Activated T-helper 1 cell treated with anti-CD3 and anti-CD28 coated beads, Interleukin-12 subunit alpha, Interleukin-12 subunit beta, Interleukin-2, Interleukin-4 antibody, amounts not matched to agents 30 ng/mL and 10 ng/mL and 1 ng/mL, durations not matched to agents 14 hours and 24 hours and 36 hours (primary cell): Measurements from ENCODE around the gene CORO2A. TPM values are rescaled to one million over a fixed set of nuclear protein-coding genes. Genes with fewer than 3 reads are reported as not detected.
A peak's percentile ranks its signal among the peaks of the same experiment; 100 is the strongest.

Source experiments
- DNase-seq: peaks from one replicate; pipeline ENCODE4 v3.0.0; 2021; ENCODE audit warnings: low spot score
- H3K27ac Mint-ChIP-seq: one replicate; pipeline ENCODE4 v1.8.0; 2021; ENCODE audit warnings: mild to moderate bottlenecking, mixed read lengths
- H3K27me3 Mint-ChIP-seq: one replicate; pipeline ENCODE4 v1.8.0; 2022; ENCODE audit warnings: mild to moderate bottlenecking, moderate library complexity, mixed read lengths; ENCODE audit not compliant: insufficient read depth
- H3K36me3 Mint-ChIP-seq: one replicate; pipeline ENCODE4 v1.8.0; 2021; ENCODE audit warnings: low read depth, mixed read lengths
- H3K4me1 Mint-ChIP-seq: one replicate; pipeline ENCODE4 v1.8.0; 2021; ENCODE audit warnings: low read depth, mixed read lengths
- H3K4me3 Mint-ChIP-seq: one replicate; pipeline ENCODE4 v1.8.0; 2021; ENCODE audit warnings: mild to moderate bottlenecking, moderate library complexity, mixed read lengths
- H3K9me3 Mint-ChIP-seq: one replicate; pipeline ENCODE4 v1.8.0; 2021; ENCODE audit warnings: mixed read lengths
- intact Hi-C: fragments of 100-400 bp; cut with micrococcal nuclease; formaldehyde crosslinking; loops from one replicate; pipeline ENCODE4 v1.15.1; 2024
- total RNA-seq: library from RNA; stranded (reverse); gene quantifications from 2 replicates; pipeline ENCODE4 v1.2.3, GENCODE V29; 2022

Gene CORO2A, protein sequence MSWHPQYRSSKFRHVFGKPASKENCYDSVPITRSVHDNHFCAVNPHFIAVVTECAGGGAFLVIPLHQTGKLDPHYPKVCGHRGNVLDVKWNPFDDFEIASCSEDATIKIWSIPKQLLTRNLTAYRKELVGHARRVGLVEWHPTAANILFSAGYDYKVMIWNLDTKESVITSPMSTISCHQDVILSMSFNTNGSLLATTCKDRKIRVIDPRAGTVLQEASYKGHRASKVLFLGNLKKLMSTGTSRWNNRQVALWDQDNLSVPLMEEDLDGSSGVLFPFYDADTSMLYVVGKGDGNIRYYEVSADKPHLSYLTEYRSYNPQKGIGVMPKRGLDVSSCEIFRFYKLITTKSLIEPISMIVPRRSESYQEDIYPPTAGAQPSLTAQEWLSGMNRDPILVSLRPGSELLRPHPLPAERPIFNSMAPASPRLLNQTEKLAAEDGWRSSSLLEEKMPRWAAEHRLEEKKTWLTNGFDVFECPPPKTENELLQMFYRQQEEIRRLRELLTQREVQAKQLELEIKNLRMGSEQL
- 1.3 TPM in 2 replicates for total RNA-seq

DNA sequence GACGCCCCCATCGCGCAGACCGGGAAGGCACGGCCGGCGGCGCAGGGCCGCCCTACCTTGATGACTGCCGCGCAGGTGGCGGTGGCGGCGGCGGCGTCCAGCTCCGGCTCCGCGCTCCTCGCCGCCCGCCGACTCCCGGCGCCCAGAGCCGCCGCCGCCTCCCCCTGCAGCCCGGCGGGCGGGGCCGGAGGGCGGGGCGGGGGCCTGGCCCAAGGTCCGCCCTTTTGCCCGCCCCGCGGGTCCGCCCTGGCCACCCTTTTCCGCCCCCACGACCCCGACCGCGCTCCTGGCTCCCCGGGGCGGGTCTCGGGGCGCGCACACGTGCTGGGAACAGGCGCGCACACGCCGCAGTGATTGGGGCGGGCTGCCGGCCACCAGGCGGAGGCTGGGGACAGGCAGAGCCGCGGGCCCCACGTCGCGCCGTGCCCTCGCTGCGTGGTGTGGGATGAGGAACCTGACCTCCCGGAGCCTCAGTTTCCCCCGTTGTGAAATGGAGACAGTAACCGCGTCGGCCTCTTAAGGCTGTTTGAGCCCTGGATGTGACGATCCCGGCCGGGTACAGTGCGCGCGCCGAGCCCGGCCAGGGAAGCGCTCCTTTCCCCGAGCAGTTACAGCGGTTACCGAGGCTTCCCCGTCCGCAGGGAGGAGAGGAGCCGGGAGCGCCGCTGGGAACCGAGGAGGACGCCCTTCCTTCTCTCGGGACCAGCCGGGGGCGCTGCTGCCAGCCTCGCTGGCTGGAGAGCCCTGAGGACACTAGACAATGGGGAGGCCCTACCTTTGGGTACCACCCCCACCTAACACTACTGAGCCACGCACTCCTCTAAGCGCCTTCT lies at the start of gene CORO2A:
TSS of gene CORO2A (minus strand) at position 135 of the 833 bp plus-strand sequence. CDS start 34,977 bp downstream, outside the sequence.
- Mint-ChIP-seq H3K4me1 (peaks cover 16% of the 10 kb centered on the region), H3K27ac (peak within 1 kb of the TSS; percentile 6), H3K9me3 (no peaks in the 10 kb centered on the region), H3K27me3 (peaks cover 14% of the 10 kb centered on the region), H3K4me3 (peak within 1 kb of the TSS; percentile 86), H3K36me3 (no peaks in the 10 kb centered on the region)
- peak; percentile 66 for DNase-seq
- intact Hi-C loops, result loop anchor here (1.0 kb wide), 1 partner anchor 63 kb away; the partner anchor contains the start of gene TBC1D2

DNA sequence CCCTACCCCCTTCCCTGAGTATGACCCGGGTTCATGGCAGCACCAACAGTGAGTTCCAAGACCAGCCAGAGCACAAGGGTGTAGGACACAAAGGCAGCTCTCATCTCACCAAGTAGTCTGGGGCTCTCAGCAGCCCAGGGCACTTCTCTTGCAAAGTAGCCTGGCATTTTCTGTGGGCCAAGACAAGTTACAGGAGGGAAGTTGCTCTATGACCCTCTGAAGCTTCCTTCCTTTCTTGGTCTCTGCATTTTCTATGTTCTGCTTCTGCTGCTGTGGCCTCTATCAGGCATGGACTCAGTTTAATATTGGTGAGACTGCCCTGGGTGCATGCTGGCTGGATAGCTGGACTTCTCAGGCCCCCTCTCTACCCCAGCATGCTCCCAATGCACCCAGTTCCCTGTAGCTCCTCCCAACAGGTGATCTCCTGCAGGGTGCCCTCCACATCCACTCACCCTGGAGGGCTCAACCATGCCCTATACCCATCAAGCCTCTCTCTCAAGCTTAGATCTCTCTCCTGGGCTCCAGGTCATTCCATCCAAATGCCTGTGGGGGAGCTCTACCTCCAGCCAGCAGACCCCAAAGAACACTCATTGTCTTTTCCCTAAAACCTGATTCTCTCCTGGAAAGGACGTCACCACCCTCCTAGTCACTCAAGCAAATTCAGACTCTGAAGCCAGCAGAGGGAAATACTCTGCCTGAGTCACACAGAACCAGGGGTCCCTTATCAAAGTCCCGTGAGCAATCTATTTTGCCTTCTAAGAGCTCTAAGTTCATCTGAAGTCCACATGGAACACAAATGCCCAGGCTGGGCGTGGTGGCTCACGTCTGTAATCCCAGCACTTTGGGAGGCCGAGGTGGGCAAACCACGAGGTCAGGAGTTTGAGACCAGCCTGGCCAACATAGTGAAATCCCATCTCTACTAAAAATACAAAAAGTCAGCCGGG lies 49.2 kb upstream of the CORO2A start:
- intact Hi-C loops, result no loop called here
- H3K27ac Mint-ChIP-seq, result no peak overlapping the region
- H3K4me3 Mint-ChIP-seq, result no peak overlapping the region
- H3K27me3 Mint-ChIP-seq, result no peaks in the 10 kb centered on the region
- no peaks in the 10 kb centered on the region for H3K9me3 Mint-ChIP-seq
- DNase-seq, result no peak
- H3K36me3 Mint-ChIP-seq, result peaks cover 2% of the 10 kb centered on the region
- no peaks in the 10 kb centered on the region for H3K4me1 Mint-ChIP-seq

DNA sequence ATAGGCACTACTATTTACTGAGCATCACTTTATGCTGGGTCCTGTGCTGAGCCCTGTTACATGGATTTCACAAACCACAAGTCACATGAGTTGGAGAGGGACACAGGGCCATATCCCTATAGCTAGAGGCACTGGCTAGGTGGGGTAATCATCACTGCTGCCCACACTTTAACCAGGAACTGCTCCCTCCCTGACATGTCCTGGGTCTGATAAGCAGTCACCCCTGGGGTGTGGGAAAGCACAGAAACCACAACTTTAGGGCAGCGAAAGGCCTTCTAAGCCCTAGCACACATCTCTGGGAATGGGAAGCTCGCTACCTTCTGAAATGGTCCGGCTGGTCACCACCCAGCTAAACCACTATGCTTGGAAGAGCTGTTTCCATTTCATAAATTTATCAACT lies 48.0 kb upstream of the CORO2A start:
- intact Hi-C loops, result no loop called here
- H3K36me3 Mint-ChIP-seq, result peaks cover 2% of the 10 kb centered on the region
- no peak overlapping the region for H3K4me3 Mint-ChIP-seq
- H3K9me3 Mint-ChIP-seq, result no peaks in the 10 kb centered on the region
- no peaks in the 10 kb centered on the region for H3K4me1 Mint-ChIP-seq
- H3K27me3 Mint-ChIP-seq, result no peaks in the 10 kb centered on the region
- DNase-seq, result no peak
- no peak overlapping the region for H3K27ac Mint-ChIP-seq

DNA sequence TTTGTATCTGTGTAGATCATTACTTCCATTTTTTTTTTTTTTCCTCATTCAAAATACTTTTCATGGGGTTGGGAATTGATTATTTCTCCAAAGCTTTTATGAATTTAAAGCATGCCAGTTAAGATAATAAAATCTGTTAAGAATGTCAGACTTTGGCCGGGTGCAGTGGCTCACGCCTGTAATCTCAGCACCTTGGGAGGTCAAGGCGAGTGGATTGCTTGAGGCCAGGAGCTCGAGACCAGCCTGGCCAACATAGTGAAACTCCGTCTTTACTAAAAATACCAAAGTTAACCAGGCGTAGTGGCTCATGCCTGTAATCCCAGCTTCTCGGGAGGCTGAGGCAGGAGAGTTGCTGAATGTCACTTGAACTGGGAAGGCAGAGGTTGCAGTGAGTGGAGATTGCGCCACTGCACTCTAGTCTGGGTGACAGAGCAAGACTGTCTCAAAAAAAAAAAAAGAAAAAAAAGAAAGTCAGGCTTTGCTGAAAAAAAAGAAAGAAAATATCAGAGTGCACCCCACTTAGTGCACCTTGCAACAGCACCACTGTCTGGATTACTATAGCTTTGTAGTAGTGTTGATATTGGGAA lies 44.6 kb upstream of the CORO2A start:
- H3K27ac Mint-ChIP-seq, result no peak overlapping the region
- DNase-seq, result no peak
- H3K36me3 Mint-ChIP-seq, result peaks cover 2% of the 10 kb centered on the region
- H3K4me3 Mint-ChIP-seq, result no peak overlapping the region
- no peaks in the 10 kb centered on the region for H3K4me1 Mint-ChIP-seq
- H3K27me3 Mint-ChIP-seq, result no peaks in the 10 kb centered on the region
- no peaks in the 10 kb centered on the region for H3K9me3 Mint-ChIP-seq
- intact Hi-C loops, result no loop called here

DNA sequence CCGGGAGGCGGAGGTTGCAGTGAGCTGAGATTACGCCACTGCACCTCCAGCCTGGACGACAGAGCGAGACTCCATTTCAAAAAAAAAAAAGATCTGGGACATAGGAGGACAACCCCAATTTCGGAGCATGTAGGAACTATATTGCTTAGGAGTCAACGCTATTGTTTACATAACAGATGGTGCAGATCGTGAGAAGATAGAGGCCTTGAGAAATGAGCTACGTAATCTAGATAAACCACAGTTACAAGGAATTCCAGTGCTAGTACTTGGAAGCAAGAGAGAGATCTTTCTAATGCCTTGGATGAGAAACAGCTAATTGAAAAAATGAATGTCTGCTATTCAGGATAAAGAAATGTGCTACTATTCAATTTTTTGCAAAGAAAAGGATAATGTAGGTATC lies 42.7 kb upstream of the CORO2A start:
- H3K9me3 Mint-ChIP-seq, result no peaks in the 10 kb centered on the region
- H3K4me1 Mint-ChIP-seq, result no peaks in the 10 kb centered on the region
- H3K36me3 Mint-ChIP-seq, result peaks cover 10% of the 10 kb centered on the region
- no peak overlapping the region for H3K4me3 Mint-ChIP-seq
- intact Hi-C loops, result no loop called here
- DNase-seq, result no peak
- H3K27me3 Mint-ChIP-seq, result no peaks in the 10 kb centered on the region
- H3K27ac Mint-ChIP-seq, result no peak overlapping the region

DNA sequence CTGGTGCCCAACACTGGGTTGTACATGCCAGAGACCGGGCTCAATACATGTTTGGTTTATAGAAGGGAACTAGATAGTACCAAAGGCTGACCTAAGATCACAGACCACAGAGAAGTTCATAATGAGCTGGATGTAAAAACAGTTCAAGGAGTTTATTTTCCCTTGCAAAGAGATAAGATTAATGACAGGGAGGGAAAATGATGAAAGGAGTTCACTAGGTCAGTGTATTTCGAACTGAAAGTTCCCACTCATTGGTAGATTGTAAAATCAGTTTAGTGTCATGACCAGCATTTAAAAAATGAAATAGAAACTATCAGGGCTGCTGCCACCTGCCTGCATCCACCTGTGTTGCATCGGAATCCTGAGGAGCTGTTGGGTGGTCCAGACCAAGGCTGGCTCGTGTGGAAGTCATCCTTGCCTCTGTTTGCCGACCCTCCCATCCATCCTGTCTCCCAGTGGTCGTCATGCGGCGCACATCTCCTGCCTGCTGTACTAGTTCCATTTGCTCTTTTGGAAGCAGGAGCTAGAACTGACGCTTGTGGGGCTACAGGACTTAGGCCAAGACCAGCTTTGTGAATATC lies 41.9 kb upstream of the CORO2A start:
- intact Hi-C loops, result no loop called here
- H3K36me3 Mint-ChIP-seq, result peaks cover 8% of the 10 kb centered on the region
- H3K4me1 Mint-ChIP-seq, result no peaks in the 10 kb centered on the region
- no peak overlapping the region for H3K27ac Mint-ChIP-seq
- no peaks in the 10 kb centered on the region for H3K27me3 Mint-ChIP-seq
- DNase-seq, result no peak
- H3K9me3 Mint-ChIP-seq, result no peaks in the 10 kb centered on the region
- no peak overlapping the region for H3K4me3 Mint-ChIP-seq

DNA sequence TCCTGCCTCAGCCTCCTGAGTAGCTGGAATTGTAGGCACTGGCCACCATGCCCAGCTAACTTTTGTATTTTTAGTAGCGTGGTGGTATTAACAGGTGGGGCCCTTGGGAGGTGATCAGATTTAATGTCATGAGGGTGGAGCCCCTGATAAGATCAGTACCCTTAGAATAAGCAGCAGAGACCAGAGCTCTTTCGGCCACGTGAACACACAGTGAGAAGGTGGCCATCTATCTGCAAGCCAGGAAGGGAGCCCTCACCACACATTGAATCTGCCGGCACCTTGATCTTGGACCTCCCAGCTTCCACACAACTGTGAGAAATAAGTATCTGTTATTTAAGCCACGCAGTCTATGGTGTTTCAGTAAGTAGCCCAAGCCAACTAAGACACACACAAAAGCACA lies 40.5 kb upstream of the CORO2A start:
- no peak overlapping the region for H3K27ac Mint-ChIP-seq
- intact Hi-C loops, result no loop called here
- H3K27me3 Mint-ChIP-seq, result no peaks in the 10 kb centered on the region
- no peak for DNase-seq
- H3K9me3 Mint-ChIP-seq, result no peaks in the 10 kb centered on the region
- H3K36me3 Mint-ChIP-seq, result peaks cover 8% of the 10 kb centered on the region
- H3K4me3 Mint-ChIP-seq, result no peak overlapping the region
- no peaks in the 10 kb centered on the region for H3K4me1 Mint-ChIP-seq

DNA sequence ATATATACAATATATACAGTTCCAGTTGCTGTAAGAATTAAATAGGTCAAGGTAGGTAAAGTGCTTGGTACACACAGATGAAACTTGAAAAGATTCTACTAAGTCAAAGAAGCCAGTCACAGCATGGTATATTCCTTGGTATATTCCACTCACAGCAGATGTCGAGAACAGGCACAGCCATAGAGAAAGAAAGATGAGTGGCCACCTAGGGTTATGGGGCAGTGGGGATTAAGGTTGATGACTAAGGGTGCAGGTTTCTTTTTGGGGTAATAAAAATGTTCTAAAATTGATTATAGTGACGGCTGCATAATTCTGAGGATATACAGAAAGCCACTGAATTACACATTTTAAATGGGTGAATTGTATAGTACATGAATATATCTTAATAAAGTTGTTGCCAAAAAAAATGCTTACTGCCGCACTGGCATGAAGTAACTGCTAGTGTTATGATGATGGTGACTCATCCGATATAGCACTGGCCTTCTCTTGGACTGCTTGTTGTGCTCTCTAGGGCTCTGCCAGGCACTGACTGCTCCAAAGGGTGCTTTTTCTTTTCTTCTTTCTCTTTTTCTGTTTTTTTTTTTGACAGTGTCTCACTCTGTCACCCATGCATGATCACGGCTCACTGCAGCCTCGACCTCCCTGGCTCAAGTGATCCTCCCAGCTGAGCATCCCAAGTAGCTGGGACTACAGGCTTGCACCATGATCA lies 39.5 kb upstream of the CORO2A start:
- Mint-ChIP-seq H3K9me3 (no peaks in the 10 kb centered on the region), H3K4me3 (no peak overlapping the region), H3K27me3 (no peaks in the 10 kb centered on the region), H3K36me3 (peaks cover 8% of the 10 kb centered on the region), H3K27ac (no peak overlapping the region), H3K4me1 (no peaks in the 10 kb centered on the region)
- no peak for DNase-seq
- intact Hi-C loops, result no loop called here

DNA sequence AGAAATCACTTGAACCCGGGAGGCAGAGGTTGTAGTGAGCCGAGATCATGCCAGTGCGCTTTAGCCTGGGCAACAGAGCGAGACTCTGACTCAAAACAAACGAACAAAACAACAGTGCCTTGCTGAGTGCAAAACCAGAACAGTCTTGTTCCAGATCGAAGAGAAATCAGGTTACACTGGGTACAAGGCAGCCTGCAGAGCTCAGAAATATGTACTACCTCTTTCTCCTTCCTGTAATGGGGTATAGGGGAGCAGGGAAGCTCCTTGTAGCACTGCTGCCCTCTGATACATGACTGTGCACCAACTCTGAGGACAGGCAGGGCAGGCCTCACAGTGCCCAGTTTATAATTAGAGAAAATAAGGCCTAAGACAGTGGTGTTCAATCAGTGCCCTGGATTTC lies 38.4 kb upstream of the CORO2A start:
- H3K27me3 Mint-ChIP-seq, result no peaks in the 10 kb centered on the region
- H3K36me3 Mint-ChIP-seq, result peaks cover 8% of the 10 kb centered on the region
- H3K4me1 Mint-ChIP-seq, result no peaks in the 10 kb centered on the region

DNA sequence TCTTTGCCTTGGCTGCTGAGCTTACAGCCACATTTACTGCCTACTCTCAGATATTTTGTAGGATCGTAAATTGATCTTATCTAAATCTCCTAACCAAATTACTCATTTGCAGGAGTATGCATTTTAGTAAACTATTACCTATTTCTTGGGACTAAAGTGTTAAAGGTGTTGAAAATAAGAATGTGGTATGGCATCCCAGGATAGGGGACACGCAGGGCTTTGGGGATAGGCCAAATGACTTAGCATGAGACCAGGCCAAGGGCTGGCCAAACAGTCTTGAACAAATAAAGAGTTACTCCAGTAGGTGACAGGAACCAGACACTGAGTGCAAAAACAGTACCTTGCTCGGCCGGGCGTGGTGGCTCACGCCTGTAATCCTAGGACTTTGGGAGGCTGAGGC lies 37.9 kb upstream of the CORO2A start:
- no peak overlapping the region for H3K27ac Mint-ChIP-seq
- H3K4me3 Mint-ChIP-seq, result no peak overlapping the region

More for the DNA sequence above, 38.4 kb upstream of the CORO2A start:
- H3K27ac Mint-ChIP-seq, result no peak overlapping the region
- no peak for DNase-seq
- no peaks in the 10 kb centered on the region for H3K9me3 Mint-ChIP-seq
- no peak overlapping the region for H3K4me3 Mint-ChIP-seq
- intact Hi-C loops, result no loop called here

DNA sequence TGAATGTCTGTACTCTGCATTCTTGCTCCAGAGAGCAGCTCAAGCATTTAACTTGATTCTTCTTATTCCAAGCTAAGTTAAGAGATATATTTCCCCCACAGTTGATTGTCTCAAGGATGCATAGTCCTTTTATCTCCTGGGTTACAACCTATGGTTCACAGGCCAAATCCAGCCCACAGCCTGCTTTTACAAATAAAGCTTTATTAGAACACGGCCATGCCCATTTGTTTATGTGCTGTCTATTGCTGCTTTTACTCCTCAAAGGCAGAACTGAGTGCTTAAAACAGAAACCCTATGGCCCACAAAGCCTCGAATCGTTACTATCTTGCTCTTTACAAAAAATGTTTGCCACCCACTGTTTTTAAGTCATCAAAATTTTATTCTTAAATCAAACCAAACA lies 37.2 kb upstream of the CORO2A start:
- no peak overlapping the region for H3K27ac Mint-ChIP-seq
- H3K9me3 Mint-ChIP-seq, result no peaks in the 10 kb centered on the region
- H3K27me3 Mint-ChIP-seq, result no peaks in the 10 kb centered on the region
- intact Hi-C loops, result no loop called here
- no peak for DNase-seq
- no peak overlapping the region for H3K4me3 Mint-ChIP-seq
- no peaks in the 10 kb centered on the region for H3K4me1 Mint-ChIP-seq
- H3K36me3 Mint-ChIP-seq, result peaks cover 8% of the 10 kb centered on the region

More for the DNA sequence above, 37.9 kb upstream of the CORO2A start:
- Mint-ChIP-seq H3K4me1 (no peaks in the 10 kb centered on the region), H3K27me3 (no peaks in the 10 kb centered on the region), H3K9me3 (no peaks in the 10 kb centered on the region), H3K36me3 (peaks cover 8% of the 10 kb centered on the region)
- DNase-seq, result no peak
- intact Hi-C loops, result no loop called here
